ENCODE data around the gene SOX6.

GRCh38 chr11:15958910-15959309, 397.4 kb downstream of the SOX6 start:
- TF ChIP-seq CTCF (IDR thresholded peaks at IDR 0.05) (no peak), POLR2A (IDR thresholded peaks at IDR 0.05) (no peak)

Data from prostate gland (tissue), 2 donors.